Thoracic aorta (tissue), 2 donors: ENCODE results near the gene BRD4. TPM values are rescaled to one million over a fixed set of nuclear protein-coding genes. Genes with fewer than 3 reads are reported as not detected.

Experiments used
- ATAC-seq: fragments of 150-250 bp; one replicate; pipeline ENCODE4 v1.8.0; 2017; ENCODE audit warnings: low read depth; ENCODE audit not compliant: insufficient number of reproducible peaks, low FRiP score
- DNase-seq: peaks from one replicate; pipeline ENCODE4 v3.0.0-alpha.2; 2020; ENCODE audit warnings: low spot score
- H3K27ac ChIP-seq, 2 donors: fragments of 200-600 bp; sonication (generic); 1 replicate in 1 of 2; 2 replicates in 1 of 2; pipeline ENCODE4 v1.5.1; 2016; ENCODE audit warnings: mild to moderate bottlenecking in 2 of 2, moderate library complexity in 2 of 2
- H3K27me3 ChIP-seq: fragments of 200-600 bp; sonication (generic); replicated peaks from 2 replicates; pipeline ENCODE4 v1.6.0; 2016; ENCODE audit warnings: mild to moderate bottlenecking; ENCODE audit not compliant: insufficient read depth
- H3K36me3 ChIP-seq: fragments of 200-600 bp; sonication (generic); one replicate; pipeline ENCODE4 v1.5.1; 2016
- H3K4me1 ChIP-seq, 2 donors: fragments of 200-600 bp; sonication (generic); 1 replicate in 1 of 2; 2 replicates in 1 of 2; pipeline versions ENCODE4 v1.5.1 to v1.6.0; 2016; ENCODE audit warnings: low read depth in 2 of 2, mild to moderate bottlenecking in 1 of 2; ENCODE audit not compliant: control insufficient read depth in 1 of 2
- H3K4me3 ChIP-seq: fragments of 200-600 bp; sonication (generic); 2 replicates; pipeline ENCODE4 v1.5.1; 2016; ENCODE audit warnings: mild to moderate bottlenecking
- H3K9me3 ChIP-seq: fragments of 200-600 bp; sonication (generic); 2 replicates; pipeline ENCODE4 v1.5.1; 2016
- CTCF ChIP-seq: fragments of 200-600 bp; sonication (generic); IDR thresholded peaks from one replicate; pipeline ENCODE4 v1.5.1; 2019; ENCODE audit warnings: antibody characterized with exemption
- total RNA-seq, 2 donors: library from RNA; depleted of rRNA; stranded (reverse); fragments of >200 nt; gene quantifications; one replicate each; pipeline versions ENCODE4 v1.1.0 to v1.2.3, GENCODE V29; 2016

The BRD4 gene
- total RNA-seq, 2 donors from 2014 or later: 49.0 to 70.9 TPM

GRCh38 chr19:15288146-15288963 lies 44.0 kb downstream of the BRD4 start:
- Histone ChIP-seq H3K4me1 (peaks cover 82 to 97% of the 10 kb centered on the region in 2 donors), H3K27ac (peak overlapping the region; percentile 27 to 31)

GRCh38 chr19:15287496-15287895 lies 44.8 kb downstream of the BRD4 start:
- no peak for DNase-seq
- no peak for TF ChIP-seq CTCF
- no peaks in the 10 kb centered on the region for H3K27me3 ChIP-seq
- no peaks in the 10 kb centered on the region for H3K36me3 ChIP-seq
- no peak for ATAC-seq
- H3K4me1 ChIP-seq: peaks cover 83 to 96% of the 10 kb centered on the region in 2 donors
- no peak overlapping the region for H3K4me3 ChIP-seq
- H3K9me3 ChIP-seq: no peaks in the 10 kb centered on the region
- no peak overlapping the region for H3K27ac ChIP-seq

More at GRCh38 chr19:15288146-15288963, 44.0 kb downstream of the BRD4 start:
- no peak for ATAC-seq
- DNase-seq: no peak
- Histone ChIP-seq H3K27me3 (no peaks in the 10 kb centered on the region), H3K4me3 (no peak overlapping the region), H3K9me3 (no peaks in the 10 kb centered on the region), H3K36me3 (no peaks in the 10 kb centered on the region)
- no peak for TF ChIP-seq CTCF

- no peak overlapping the region for H3K27ac ChIP-seq
- no peaks in the 10 kb centered on the region for H3K36me3 ChIP-seq
- TF ChIP-seq CTCF: no peak
- H3K4me3 ChIP-seq: no peak overlapping the region
- no peak for DNase-seq
- no peaks in the 10 kb centered on the region for H3K27me3 ChIP-seq
- H3K4me1 ChIP-seq: peaks cover 90 to 96% of the 10 kb centered on the region in 2 donors
- ATAC-seq: no peak
- no peaks in the 10 kb centered on the region for H3K9me3 ChIP-seq
Measured at GRCh38 chr19:15286688-15287365, 45.5 kb downstream of the BRD4 start.

- Histone ChIP-seq H3K27ac (no peak overlapping the region), H3K4me1 (peaks cover 91 to 96% of the 10 kb centered on the region in 2 donors), H3K27me3 (no peaks in the 10 kb centered on the region), H3K36me3 (no peaks in the 10 kb centered on the region), H3K9me3 (no peaks in the 10 kb centered on the region), H3K4me3 (no peak overlapping the region)
- ATAC-seq (no peak), DNase-seq (no peak)
- TF ChIP-seq CTCF: no peak
Measured at GRCh38 chr19:15285896-15286591, 46.3 kb downstream of the BRD4 start.

- TF ChIP-seq CTCF: no peak
- Histone ChIP-seq H3K36me3 (no peaks in the 10 kb centered on the region), H3K9me3 (no peaks in the 10 kb centered on the region), H3K4me3 (no peak overlapping the region), H3K27ac (no peak overlapping the region), H3K4me1 (peaks cover 94 to 96% of the 10 kb centered on the region in 2 donors), H3K27me3 (no peaks in the 10 kb centered on the region)
- no peak for DNase-seq
- ATAC-seq: no peak
Measured at GRCh38 chr19:15284896-15285295, 47.4 kb downstream of the BRD4 start.
